HG03378 (cell line): ENCODE measurements around the gene GRB2.
"Not testable (repeated sequence)": the region's sequence is repeated elsewhere in the genome, so short reads cannot be mapped to it uniquely, and the experiment has no call there.

Experiments used
- ATAC-seq: cut with Tn5 transposase; IDR thresholded peaks from one replicate; pipeline ENCODE4 v1.9.1; 2021; ENCODE audit warnings: mild to moderate bottlenecking, moderate library complexity; ENCODE audit not compliant: unreplicated experiment

GRB2 gene

DNA sequence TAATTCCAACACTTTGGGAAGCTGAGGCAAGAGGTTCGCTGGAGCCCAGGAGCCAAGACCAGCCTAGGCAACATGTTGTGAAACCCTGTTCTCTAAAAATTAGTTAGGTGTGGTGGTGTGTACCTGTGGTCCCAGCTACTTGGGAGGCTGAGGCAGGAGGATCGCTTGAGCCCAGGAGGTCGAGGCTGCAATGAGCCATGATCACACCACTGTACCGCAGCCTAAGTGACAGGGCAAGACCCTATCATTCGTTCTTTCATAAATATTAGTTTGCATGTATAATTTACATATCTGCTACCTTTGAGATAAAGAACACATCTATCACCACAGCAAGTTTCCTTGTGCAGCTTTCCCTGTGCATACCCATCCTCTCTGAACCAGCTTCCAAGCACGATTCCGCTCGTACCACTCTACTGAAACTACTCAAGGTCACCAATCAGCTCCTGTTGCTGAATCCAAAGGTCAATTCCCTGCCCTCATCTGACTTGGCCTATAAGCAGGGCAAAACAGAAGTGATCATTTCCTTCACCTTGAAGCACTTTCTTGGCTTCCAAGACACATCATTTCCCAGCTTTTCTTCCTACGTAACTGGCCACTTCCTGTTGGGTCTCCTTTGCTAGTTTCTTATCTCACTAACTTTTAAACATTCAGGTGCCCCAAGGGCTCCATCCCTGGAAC lies 49.1 kb downstream of the GRB2 start:
- ATAC-seq: no peak

DNA sequence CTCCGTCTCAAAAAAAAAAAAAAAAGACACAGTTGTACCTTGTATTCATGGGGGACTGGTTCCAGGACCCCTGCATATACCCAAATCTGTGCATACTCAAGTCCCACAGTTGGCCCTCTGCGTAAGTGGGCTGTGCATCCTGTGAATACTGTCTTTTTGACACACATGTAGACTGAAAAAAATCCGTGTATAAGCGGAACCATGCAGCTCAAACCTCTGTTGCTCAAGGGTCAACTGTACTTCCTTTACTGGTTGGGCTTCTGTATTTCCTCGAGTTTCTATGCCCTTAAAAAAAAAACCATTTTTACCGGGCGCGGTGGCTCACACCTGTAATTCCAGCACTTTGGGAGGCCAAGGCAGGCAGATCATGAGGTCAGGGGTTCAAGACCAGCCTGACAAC lies 52.3 kb downstream of the GRB2 start:
- ATAC-seq: no peak

DNA sequence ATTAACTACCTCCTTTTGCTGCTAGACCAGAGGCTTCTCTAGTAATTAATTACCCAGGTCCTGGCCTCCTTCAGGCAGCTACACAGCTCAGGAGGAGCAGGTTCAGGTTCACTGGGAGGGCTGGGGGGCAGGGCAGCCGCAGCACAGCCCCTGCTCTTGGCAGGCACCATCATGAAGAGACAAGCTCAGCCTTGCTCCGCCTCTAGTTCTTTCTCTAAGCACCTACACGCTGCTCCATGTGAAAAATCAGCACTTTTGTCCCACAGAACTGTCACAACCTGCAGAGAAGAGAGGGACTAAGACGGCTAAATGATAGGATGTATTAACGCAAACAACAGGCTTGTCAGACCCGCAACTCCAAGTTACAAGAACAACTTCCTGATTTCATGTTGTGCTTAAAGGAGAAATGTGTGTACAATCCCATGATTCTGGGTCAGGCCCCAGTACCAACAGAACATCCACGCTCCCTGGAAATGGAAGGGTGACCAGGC lies 53.4 kb downstream of the GRB2 start:
- no peak for ATAC-seq

DNA sequence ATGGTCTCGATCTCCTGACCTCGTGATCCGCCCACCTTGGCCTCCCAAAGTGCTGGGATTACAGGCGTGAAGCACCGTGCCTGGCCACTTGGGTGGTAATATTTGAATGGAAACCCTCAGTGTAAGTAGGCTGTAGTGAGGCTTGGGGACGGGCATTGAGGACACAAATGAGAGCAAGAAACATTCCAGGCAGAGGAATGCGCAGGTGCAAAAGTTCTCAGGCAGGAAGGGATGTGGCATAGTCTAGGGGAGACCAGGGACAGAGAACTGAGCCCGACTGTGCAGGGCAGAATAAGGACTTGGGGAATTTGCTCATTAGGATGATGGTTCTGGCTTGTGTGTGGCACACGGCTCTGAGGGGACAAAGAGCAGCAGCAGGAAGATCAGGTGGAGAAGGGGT lies 54.8 kb downstream of the GRB2 start:
- ATAC-seq: no peak

DNA sequence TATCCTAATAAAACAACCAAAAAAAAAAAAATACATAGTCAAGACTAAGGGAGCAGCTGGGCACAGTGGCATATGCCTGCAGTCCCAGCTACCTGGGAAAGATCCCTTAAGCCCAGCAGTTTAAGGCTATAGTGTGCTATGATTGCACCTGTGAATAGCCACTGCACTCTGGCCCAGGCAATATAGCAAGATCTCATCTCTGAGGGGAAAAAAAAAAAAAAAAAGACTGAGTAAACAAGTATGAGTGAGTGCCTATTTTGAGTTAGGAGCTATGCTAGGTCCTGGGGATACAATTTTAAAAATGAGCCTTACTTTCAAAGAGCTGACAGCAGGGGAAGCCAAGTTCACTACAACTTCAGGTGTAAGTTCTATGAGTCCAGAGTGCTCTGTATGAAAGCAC lies 55.4 kb downstream of the GRB2 start:
- no peak for ATAC-seq

DNA sequence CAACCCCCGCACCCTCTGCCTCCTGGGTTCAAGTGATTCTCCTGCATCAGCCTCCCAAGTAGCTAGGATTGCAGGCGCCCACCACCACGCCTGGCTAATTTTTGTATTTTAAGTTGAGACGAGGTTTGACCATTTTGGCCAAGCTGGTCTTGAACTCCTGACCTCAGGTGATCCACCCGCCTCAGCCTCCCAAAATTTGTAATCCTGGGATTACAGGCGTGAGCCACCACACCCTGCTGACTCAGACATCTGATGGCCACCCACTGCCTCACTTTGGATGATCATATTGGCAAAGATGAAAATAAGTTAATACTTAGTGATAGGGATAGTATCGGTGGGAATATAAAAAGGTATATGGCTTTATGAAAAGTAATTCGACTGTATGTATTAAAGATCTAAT lies 55.9 kb downstream of the GRB2 start:
- no peak for ATAC-seq

DNA sequence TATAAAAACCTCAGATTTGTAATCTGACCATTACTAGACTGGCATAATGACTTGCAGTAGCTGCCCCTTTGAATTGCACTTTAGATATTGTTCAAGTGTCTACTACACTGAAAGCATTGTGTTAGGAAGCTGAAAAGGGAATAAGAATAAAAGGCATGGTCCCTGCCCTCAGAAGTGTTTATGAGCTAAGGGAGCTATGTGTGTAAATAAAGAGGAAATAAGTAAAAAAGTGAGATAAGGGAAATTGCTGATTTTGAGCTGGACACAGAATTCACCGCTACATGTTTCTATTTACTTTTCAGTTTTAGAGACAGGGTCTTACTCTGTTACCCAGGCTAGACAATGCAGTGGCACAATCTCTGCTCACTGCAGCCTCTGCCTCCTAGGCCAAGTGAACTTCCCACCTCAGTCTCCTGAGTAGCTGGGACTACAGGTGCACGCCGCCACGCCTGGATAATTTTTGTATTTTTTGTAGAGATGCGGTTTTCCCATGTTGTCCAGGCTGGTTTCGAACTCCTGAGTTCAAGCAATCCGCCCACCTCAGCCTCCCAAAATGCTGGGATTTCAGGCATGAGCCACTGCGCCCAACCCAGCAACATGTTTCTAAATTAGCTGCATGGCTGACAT lies 57.0 kb downstream of the GRB2 start:
- ATAC-seq: no peak

DNA sequence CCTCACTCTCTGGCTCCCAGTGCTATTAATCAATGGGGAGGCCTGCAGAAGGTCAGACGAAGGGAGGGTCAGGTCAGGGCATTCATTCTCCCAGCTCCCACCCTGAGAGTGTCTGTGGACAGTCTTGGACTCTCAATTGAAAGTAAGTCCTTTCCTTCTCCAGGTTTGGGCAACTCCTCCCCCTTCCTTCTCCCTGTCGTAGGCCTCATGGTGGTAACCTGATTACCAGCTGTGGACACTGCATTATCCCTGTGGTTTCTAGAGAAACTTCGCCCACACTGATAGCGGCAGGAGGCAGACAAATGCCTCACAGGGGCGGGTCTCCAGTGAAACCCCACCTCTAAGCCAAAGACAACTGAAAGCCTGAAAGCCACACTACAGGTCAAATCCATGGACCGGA lies 58.6 kb downstream of the GRB2 start:
- ATAC-seq: no peak

DNA sequence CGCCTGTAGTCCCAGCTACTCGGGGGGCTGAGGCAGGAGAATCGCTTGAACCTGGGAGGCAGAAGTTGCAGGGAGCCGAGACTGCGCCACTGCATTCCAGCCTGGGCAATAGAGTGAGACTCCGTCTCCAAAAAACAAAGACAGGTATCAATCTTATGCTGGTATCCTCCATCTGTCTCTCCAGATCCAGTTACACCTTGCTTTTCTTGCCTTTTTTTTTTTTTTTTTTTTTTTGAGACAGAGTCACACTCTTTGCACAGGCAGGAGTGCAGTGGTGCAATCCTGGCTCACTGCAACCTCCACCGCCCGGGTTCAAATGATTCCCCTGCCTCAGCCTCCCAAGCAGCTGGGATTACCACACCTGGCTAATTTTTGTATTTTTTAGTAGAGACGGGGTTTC lies 59.1 kb downstream of the GRB2 start:
- not testable (repeated sequence) for ATAC-seq

DNA sequence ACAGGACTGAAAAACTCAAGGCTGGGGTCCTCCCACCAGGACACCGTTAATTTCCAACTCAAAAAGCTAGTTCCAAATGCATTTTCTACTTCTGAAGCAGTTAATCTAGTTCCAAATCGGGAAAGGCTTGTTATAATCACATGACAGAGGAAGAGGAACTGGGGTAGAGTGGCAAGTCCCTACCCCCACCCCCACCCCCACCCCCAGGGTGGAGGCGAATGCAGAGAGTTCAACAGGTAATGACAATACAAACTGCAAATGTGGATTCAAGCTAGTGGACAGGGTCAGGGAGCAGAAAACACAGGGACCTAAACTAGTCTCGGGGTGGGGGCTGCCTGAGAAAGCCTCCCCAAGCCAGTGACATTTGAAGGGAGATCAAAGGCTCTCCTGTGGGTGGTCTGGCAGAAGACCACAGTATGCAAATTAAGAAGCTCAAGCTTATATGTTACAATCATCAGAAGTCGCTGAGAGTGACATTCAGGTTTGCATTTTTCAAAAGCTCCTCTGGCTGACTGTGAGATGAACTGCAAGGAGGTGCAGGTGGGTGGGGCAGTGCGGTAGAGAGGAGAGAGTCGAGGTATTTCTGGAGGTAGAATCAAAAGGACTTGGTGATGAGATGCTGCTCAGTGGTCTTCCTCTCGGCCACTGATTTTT lies 59.8 kb downstream of the GRB2 start:
- peak; percentile 49 for ATAC-seq

DNA sequence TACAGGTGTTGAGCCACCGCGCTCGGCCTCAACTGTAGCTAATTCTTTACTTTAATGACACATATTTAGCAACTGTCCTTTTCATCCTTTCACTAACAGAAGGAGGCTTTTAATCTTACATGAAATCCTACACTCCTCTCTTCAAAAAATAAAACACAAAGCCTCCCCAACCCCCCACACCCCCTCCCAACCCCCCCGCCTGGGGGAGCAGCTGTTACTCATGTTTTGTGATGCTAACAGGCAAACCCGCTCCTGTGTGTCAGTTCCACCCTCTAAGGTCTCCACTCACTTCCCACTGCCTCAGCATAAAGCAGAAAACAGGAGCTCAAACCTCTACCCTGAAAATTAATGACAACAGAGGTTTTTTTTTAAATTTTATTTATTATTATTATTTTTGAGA lies 60.8 kb downstream of the GRB2 start:
- ATAC-seq: no peak

DNA sequence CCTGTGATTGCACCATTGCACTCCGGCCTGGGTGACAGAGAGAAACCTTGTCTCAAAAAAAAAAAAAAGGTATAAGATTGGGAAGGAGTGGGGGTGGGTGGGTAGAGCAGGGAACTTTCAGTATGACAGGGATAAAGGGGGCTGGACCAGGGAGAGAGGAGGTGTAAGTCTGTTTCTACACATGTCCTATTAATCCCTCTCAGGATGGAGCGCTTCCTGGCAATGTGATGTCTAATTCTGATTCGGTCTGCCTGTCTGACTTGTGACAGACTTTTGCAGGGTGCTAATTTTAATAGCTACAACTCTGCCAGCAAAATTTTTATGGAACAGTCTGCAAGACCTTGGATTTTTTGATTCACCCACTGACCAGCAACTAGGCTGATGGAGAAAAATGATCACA lies 62.5 kb downstream of the GRB2 start:
- ATAC-seq: no peak

DNA sequence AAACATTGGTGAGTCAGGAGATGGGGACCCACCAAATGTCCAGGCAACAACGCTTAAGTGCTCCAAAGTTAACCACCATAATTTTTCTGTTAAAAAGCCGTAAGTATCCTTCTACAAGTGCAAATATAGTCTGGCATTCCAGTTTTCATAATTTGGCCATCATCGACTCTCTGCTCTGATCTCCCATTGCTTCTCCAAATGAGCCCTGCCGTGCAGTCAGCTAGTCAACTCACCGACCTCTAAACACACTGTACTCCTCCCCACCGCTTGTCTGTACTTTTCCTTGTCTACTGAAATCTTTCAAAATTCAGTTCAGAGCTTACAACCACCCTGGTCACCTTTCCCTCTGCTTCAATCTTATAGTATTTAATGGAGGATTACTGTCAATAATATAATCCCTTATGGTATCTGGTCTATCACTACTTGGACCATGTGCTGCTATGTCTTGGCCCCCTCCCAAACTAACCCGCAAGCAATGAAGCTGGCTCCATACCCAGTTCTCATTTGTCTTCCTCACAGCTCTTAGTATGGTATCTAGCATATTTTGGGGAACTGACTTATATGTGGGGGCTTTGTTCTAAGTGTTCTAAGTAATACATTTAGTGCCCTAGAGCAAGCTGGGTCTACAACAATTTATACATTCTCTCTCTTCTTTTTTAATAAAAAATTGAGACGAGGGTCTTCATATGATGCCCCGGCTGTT lies 63.5 kb downstream of the GRB2 start:
- no peak for ATAC-seq

DNA sequence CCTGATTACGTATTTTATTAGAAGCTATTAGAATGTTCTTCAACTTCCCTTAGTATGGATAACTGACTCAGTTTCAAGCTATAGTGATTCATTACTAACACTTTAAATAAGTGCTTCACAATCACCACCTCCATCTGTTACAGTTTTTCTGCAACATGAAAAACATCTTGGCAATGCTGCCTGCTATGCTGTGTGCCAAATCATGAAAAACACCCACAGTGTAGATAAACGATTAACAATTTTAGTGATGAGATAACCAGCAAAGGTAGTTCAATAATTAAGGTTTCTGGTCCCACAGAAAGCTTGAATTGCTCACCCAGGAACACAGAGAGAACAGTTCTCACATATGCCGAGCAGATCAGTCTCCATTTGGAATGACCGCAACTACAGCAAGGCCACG lies 64.8 kb downstream of the GRB2 start:
- ATAC-seq: no peak

DNA sequence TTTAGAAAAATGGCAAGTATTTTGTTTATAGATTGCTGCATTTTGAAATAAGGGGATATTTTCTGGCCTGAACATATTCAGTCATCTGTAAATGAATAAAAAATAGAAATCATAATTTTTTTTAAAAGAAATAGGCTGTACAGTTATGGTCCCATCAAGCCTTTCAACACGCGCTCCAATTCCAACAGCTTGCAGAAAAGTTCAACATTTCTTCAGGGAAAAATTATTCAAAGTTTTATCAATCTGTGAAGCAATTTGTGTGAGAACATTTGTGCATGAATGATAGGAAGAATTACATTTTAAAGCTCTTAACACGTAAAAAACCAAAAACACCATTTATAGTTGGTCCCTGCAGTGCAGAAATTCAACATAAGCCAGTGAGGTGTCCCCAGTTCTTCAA lies 65.5 kb downstream of the GRB2 start:
- no peak for ATAC-seq

DNA sequence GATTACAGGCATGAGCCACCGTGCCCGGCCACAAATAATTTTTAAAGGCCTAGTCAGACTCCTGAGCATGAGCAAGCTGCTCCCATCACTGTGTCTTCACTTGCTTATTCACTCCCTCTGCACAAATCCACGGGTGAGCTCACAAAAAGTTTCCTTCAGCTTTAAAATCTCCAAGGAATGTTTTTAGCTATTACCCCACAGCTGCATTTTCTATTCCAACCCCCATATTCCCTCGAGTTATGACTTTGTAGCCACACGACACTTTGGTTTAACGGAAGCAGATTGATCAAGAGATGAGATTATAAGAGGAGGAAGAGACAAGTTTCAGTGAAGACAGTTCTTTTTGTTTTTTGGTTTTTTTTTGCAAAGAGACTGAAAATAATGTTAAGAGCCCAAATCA lies 67.1 kb downstream of the GRB2 start:
- no peak for ATAC-seq

DNA sequence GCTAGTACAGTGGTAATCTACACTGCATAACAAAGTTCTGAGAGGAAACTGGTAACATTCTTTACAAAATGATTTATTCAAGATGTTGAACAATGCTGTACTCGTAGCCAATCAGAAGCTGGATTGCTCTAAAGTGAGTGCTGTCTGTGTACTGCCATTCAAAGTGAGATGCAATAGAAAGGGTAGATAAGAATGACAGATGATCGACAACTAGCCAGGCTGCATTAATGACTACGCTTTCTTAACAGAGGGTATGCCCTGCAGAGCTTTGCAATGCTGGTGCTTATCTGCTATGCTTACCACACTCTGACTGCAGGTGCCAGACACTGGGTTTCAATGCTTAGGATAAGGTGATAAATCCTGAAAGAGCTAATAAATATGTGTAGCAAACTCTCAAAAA lies 70.2 kb downstream of the GRB2 start:
- no peak for ATAC-seq

DNA sequence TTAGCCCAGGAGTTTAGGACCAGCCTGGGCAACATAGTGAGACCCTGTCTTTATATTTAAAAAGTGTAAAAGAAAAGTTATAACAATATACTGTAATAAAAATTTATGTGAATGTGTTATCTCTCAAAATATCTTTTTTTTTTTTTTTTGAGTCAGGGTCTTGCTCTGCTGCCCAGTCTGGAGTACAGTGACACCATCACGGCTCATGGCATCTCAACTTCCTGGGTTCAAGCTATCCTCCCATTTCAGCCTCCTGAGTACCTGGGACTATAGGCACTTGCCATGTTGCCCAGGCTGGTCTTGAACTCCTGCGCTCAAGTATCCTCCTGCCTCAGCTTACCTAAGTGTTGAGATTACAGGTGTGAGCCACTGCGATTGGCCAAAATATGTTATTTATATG lies 70.8 kb downstream of the GRB2 start:
- ATAC-seq: no peak

DNA sequence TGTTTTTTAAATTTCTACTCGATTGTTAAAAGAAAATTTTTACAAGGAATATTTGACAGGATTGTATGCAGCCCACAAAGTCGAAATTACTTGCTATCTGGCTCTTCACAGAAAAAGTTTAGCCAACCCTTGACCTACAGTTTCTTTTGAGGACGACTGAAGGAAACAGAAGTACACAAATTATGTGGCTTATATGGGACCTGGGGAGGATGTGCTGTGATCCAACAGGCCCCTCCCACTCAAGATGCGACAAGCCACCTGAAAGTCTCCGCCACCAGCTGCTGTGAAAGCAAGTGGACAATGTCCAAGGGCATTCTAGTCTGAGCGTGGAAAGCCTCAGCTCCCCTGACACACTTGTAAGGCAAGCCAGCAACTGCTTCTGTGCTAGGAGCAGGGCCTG lies 73.8 kb downstream of the GRB2 start:
- ATAC-seq: no peak

DNA sequence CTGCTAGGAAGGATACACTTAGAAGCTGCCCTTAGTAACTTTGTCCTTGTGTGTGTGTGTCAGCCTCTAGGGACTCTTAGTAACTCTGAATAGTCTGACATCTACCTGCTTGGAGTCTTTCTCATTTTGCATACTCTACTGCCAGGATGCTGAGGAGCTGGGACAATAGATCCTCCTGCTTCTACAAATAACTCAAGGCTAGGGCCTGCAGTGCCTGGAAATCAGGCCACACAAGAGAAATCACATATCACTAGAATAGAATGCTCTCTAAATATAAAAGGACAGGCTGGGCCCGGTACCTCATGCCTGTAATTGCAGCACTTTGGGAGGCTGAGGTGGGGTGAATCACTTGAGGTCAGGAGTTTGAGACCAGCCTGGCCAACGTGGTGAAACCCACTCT lies 77.7 kb downstream of the GRB2 start:
- ATAC-seq: no peak

DNA sequence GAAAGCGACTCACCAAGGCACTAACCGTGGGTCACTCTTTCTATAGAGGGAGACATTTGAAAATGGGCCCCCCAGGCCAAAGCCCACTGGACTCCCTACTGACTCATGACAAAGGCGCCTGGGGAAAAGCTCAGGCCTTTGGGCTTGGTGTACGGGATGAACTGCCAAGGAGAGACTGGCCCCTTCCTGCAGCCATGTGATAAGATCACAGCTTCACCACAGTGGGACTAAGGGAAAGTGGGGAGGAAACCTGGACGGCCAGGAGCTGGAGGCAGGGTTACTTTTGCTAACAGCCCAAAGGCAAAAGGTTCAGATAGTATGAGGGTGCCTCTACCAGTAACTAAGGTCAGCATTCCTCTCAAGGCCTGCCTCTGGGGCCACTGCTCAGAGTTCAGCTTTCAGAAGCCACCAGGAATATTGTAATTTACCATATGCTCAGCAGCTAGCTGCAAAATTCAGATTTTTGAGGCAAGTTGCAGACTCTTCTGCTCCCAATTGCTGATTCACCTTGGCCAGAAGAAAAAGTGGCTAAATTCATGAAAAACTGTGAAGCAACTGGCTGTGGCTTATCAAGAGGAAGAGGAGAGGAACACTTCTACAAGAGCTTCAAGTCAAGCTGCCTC lies 79.1 kb downstream of the GRB2 start:
- no peak for ATAC-seq
